HG03521 (cell line): Measurements from ENCODE around the gene RAB19.

Source experiments
- ATAC-seq: cut with Tn5 transposase; IDR thresholded peaks from one replicate; pipeline ENCODE4 v1.9.1; 2021; ENCODE audit warnings: mild to moderate bottlenecking, moderate library complexity; ENCODE audit not compliant: unreplicated experiment

RAB19 gene, protein sequence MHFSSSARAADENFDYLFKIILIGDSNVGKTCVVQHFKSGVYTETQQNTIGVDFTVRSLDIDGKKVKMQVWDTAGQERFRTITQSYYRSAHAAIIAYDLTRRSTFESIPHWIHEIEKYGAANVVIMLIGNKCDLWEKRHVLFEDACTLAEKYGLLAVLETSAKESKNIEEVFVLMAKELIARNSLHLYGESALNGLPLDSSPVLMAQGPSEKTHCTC

GRCh38 chr7:140403878-140404564 is at the start of gene RAB19:
TSS of gene RAB19 (plus strand) at chr7:140404058. CDS start at chr7:140407647, 3,589 bp downstream.
- ATAC-seq, result peak; percentile 41

- no peak for ATAC-seq
These were observed 45.8 kb upstream of the RAB19 start for GRCh38 chr7:140358024-140358411.

DNA sequence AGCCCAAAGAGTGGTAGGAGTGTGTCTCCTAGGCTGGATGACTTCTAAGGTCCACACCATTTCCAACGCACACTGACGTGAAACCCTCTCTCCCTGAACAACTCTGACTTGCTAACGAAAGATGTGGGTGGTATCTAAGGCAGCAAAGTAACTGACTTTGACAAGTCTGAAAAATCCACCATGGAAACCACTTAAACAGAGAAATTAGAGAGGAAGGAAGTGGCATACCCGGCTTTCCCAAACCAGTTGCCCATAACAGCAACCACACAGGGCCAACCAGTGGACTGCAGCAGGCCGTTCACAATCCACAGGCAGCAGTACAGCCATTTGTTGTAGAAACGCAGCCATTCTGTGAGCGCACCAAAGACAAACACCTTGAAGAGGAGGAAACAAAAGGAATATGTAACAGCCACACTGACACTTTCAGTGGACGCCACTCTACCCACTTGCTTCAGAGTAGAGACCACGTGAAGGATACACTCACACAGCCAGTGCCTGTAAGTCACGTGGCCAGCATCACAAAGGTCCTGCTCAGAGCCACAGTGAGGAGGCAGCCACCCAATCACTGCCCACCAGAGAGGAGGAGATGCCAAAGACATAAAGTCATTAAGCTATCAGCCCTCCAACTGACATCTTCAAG is 45.3 kb upstream of the RAB19 start:
- ATAC-seq, result peak; percentile 41

DNA sequence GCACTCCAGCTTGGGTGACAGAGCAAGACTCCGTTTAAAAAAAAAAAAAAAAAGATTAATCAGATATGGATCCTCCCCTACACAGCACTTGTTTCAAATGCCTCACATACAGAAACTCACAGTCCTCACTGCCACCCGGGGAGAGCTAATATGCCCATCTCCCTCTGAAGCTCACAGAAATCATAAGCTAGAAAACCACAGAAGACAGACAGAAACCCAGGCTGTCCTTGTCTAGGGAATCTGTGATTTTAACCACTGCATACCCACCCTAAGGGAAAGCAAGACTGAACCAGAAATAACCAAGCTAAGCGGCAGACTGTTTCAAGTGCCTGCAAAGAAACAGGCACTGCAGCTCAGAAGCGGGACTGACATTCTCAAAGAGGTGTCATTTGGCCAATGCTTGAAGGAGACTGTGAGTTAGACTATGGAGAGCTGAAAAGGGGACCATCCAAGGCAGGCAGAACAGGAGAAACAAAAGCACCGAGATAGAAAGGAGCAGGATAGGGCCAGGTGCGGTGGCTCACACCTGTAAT is 43.1 kb upstream of the RAB19 start:
- no peak for ATAC-seq

DNA sequence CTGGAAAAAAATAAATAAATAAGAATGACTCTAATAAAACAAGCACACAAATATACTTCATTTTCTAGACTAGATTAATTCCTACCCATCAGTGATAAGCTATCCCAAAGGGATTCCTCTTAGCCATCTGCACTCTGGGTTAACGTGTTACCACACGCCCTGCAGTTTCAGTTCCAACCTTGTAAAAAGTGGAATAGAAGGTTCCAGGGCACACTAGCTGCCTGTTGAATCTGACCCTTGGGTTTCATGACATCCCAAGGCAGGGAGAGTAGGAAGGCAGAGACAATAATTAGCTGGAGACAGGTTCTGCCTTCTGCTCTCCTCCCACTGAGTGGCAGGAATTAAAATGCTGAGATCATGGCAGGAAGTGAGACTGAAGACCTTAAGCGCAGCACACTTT is 39.0 kb upstream of the RAB19 start:
- no peak for ATAC-seq

- ATAC-seq, result no peak
These were observed 36.3 kb upstream of the RAB19 start for GRCh38 chr7:140367528-140367927.

DNA sequence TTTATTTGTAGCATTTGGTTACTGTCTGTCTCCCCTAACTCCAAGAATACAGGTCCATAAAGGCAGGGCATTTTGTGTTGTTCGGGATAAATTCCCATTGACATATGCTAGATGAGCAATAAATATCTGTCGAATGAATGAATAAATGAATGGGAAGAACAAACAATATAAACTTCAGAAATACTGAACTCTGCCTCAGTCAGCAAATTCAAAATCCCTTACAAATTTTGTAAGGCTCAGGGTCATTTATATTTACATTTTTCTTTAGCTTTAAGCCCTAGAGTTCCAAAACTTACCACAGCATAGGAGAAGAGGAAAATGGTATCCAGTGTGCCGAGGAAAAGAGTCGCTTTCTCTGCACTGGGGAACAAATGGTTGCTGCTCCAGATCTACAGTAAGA is 34.6 kb upstream of the RAB19 start:
- ATAC-seq, result no peak

DNA sequence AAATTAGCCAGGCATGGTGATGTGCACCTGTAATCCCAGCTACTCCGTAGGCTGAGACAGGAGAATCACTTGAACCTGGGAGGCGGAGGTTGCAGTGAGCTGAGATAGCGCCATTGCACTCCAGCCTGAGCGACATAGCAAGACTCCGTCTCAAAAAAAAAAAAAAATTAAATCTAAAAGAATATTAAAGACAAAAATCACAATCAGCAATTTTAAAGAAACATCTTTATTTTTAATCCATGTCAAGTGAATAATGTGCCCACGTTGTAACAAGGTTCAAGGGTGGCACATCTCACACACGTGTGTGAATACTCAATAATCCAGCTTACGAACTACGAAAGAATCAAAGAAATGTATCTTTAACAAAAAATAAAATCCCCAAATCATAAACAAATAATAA is 28.5 kb upstream of the RAB19 start:
- ATAC-seq, result no peak

DNA sequence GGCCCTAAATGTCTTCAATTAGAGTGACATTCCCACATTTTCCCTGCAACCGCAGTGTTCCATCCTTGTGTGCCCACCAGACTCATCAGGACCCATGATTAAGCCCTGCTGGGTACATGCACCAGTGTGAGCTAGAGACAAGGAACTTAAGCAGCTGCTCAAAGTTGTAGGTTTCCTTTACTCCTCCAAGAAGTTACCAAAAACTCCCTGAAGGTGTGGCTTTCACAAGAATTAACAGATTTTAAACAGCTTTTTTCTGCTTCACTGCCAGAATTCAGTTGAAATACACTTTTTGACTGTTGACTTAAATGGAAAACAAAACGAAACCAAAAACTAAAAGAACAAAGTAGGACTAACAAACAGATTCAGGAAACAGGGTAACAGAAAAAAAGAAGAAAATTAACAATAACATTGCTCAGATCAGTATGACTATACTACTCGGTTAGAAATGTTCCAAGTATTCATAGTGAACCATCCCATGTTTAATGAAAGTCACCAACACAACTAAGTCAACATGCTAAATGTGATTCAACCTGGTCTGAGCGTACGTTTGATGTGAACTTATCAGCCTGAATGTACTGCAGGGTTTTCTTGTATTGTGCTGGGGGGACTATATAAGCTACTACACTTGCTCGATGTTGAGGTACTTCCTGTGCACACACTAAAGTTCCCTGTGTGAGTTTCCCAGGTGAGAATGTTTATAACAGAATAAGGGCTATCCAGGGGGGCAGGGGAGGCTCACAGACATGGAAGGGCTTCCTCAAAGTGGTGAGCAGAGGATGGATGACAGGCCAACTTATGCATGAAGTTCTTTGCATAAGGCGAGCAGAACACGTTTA is 27.7 kb upstream of the RAB19 start:
- no peak for ATAC-seq

GRCh38 chr7:140383954-140384713 is 19.7 kb upstream of the RAB19 start:
- ATAC-seq, result no peak

GRCh38 chr7:140384894-140385545 is 18.8 kb upstream of the RAB19 start:
- no peak for ATAC-seq

DNA sequence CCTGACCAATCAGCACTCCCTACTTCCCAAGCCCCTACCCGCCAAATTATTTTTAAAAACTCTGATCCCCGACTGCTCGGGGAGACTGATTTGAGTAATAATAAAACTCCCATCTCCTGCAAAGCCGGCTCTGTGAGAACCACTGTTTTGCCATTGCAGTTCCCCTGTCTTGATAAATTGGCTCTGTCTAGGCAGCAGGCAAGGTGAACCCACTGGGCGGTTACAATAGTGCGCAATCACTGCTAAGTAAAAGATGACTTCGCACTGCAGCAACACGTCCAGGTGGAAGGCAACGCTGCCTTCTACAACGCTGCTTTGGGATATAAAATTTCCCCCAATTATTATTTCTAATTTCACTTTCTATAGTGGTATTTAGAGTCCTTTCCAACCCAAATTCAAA is 14.4 kb upstream of the RAB19 start:
- no peak for ATAC-seq

DNA sequence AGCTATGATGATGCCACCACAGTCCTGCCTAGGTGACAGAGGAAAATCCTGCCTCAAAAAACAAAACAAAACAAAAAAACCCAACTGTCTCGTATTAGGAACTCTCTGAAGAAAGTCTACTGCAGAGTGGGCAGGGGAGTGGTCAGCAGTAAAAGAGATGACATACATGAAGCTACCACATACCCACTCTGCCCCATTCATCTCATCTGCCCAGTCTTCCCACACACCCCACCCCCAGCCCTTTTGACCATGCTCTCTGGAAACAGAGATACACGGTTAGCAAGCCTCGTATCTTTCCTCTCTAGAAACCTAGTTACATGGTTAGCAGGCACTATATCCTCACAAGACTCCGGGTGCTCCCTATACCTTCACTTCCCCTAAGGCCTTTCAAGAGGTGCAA is 13.8 kb upstream of the RAB19 start:
- ATAC-seq, result no peak

DNA sequence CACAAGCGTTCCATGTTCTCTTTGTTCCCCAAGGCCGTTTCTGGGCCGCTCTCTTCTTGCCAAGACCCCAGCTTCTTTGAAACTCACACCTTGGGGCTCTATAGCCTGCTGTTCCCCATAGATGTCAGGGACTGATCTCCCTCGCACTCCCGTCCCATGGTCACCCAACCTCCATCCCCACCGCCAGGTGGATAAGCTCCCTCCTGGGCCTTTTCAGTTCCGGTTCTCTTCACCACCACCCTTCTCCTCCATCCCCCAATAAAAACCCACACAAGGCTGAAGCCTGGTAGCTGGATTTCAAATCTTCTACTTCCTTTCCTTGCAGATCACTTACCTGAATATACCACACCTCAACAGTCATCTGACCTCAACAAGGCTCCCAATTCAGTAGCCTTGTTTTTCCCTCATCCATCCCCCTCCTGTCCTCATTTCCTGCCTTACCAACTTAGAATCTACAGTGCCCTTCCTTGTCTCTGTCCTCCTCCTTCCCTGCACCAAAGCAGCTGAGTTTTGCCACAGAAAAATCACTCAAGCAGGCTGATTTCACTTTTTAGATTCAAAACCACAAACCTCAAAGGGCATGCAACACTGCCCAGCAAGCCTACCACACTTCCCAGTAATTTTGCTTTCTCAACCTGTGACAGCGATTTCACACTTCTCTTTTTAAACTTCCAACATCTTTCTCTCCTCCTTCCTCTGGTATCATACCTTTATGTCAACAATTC is 13.2 kb upstream of the RAB19 start:
- no peak for ATAC-seq

GRCh38 chr7:140391634-140392033 is 12.2 kb upstream of the RAB19 start:
- no peak for ATAC-seq

DNA sequence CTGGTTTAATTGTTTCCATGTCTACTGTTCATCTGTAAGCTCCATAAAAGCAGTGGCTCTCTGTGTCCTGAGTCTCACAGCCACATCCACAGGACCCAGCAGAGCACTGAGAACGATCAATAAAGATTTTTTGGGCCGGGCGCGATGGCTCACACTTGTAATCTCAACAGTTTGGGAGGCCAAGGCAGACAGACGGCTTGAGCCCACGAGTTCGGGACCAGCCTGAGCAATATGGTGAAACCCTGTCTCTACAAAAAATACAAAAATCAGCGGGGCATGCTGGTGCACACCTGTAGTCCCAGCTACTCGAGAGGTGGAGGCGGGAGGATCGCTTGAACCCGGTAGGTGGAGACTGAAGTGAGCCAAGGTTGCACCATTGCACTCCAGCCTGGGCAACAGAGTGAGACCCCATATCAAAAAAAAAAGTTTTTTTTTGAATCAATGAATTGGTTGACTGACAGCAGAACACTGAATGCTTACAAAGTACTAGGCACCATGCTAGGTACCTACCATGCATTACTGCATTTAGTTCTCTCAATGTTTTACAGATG is 10.0 kb upstream of the RAB19 start:
- no peak for ATAC-seq

GRCh38 chr7:140397784-140398750 is 5.8 kb upstream of the RAB19 start, which contains the start of gene SLC37A3:
TSS of gene SLC37A3 (minus strand) at chr7:140398530. CDS start at chr7:140382526, 16,004 bp downstream.
- ATAC-seq, result peak; percentile 97

- ATAC-seq, result no peak
These were observed 5.0 kb upstream of the RAB19 start for GRCh38 chr7:140398821-140399220.
